Suprapubic skin (tissue), 4 donors: ENCODE measurements around the gene RAPGEF5. TPM values are rescaled to one million over a fixed set of nuclear protein-coding genes. Genes with fewer than 3 reads are reported as not detected.

ENCODE experiments used
- DNase-seq, 2 donors: peaks; one replicate each; pipeline ENCODE4 v3.0.0-alpha.2; 2019; ENCODE audit warnings: low spot score in 2 of 2
- H3K27ac ChIP-seq: fragments of 200-600 bp; sonication (generic); one replicate; pipeline ENCODE4 v1.5.1; 2019
- H3K27me3 ChIP-seq: fragments of 200-600 bp; sonication (generic); one replicate; pipeline ENCODE4 v1.5.1; 2019
- H3K36me3 ChIP-seq: fragments of 200-600 bp; sonication (generic); one replicate; pipeline ENCODE4 v1.5.1; 2019
- H3K4me1 ChIP-seq: fragments of 200-600 bp; sonication (generic); one replicate; pipeline ENCODE4 v1.5.1; 2019
- H3K4me3 ChIP-seq: fragments of 200-600 bp; sonication (generic); one replicate; pipeline ENCODE4 v1.5.1; 2019; ENCODE audit warnings: mild to moderate bottlenecking
- H3K9me3 ChIP-seq: fragments of 200-600 bp; sonication (generic); one replicate; pipeline ENCODE4 v1.5.1; 2019
- CTCF ChIP-seq, 2 donors: fragments of 200-600 bp in 1 of 2; fragments of 450-650 bp in 1 of 2; sonication (generic) in 1 of 2; IDR thresholded peaks; one replicate each; pipeline ENCODE4 v1.5.1; 2016 to 2019; ENCODE audit warnings: antibody characterized with exemption in 2 of 2, mild to moderate bottlenecking in 1 of 2, moderate library complexity in 1 of 2
- EP300 ChIP-seq: sonication (generic); formaldehyde crosslinking; IDR thresholded peaks from one replicate; pipeline ENCODE4 v1.6.1; 2017; ENCODE audit warnings: antibody characterized with exemption
- POLR2A ChIP-seq, 2 donors: fragments of 450-650 bp; IDR thresholded peaks; one replicate each; pipeline ENCODE4 v1.6.1; 2017; ENCODE audit warnings: antibody characterized with exemption in 2 of 2, mild to moderate bottlenecking in 2 of 2, moderate library complexity in 2 of 2
- POLR2AphosphoS5 ChIP-seq, 3 donors: sonication (generic); formaldehyde crosslinking; IDR thresholded peaks; one replicate each; pipeline ENCODE4 v1.6.1; 2017; ENCODE audit warnings: antibody characterized with exemption in 3 of 3
- WGBS: methylation state at CpG from one replicate; pipeline ENCODE4 v1.1.5; 2018; 5-methylcytosine and 5-hydroxymethylcytosine counted together
- total RNA-seq, 4 donors: library from RNA; depleted of rRNA; stranded (reverse); fragments of >200 nt; gene quantifications; one replicate each; pipeline ENCODE4 v1.1.0, GENCODE V29; 2016

RAPGEF5 gene
- total RNA-seq, 4 donors from 2014 or later, result 22.6 to 88.5 (median 26.9) TPM

GRCh38 chr7:22219036-22219435, 137.9 kb downstream of the RAPGEF5 start:
- WGBS, result 50% methylated on average over 4 of the region's 4 CpGs

GRCh38 chr7:22216832-22217475, 140.0 kb downstream of the RAPGEF5 start:
- Histone ChIP-seq H3K27ac (no peak overlapping the region), H3K4me1 (peaks cover 15% of the 10 kb centered on the region)
- 50% methylated on average over 4 of the region's 4 CpGs for WGBS

More at GRCh38 chr7:22219036-22219435, 137.9 kb downstream of the RAPGEF5 start:
- H3K9me3 ChIP-seq, result no peaks in the 10 kb centered on the region
- no peaks in the 10 kb centered on the region for H3K27me3 ChIP-seq
- TF ChIP-seq EP300 (no peak), CTCF (IDR thresholded peaks at IDR 0.05) (no peak), POLR2AphosphoS5 (IDR thresholded peaks at IDR 0.05) (no peak)
- peaks cover 15% of the 10 kb centered on the region for H3K4me1 ChIP-seq
- DNase-seq, result no peak
- peak overlapping the region; percentile 49 for H3K27ac ChIP-seq
- H3K4me3 ChIP-seq, result peak overlapping the region; percentile 24
- H3K36me3 ChIP-seq, result no peaks in the 10 kb centered on the region

GRCh38 chr7:22216309-22216708, 140.6 kb downstream of the RAPGEF5 start:
- H3K4me1 ChIP-seq, result peaks cover 15% of the 10 kb centered on the region
- H3K4me3 ChIP-seq, result no peak overlapping the region

More at GRCh38 chr7:22216832-22217475, 140.0 kb downstream of the RAPGEF5 start:
- Histone ChIP-seq H3K4me3 (no peak overlapping the region), H3K36me3 (no peaks in the 10 kb centered on the region), H3K27me3 (no peaks in the 10 kb centered on the region), H3K9me3 (no peaks in the 10 kb centered on the region)
- no peak for DNase-seq
- TF ChIP-seq EP300, result no peak
- TF ChIP-seq POLR2A (IDR thresholded peaks at IDR 0.05), result no peak
- TF ChIP-seq CTCF (IDR thresholded peaks at IDR 0.05), result no peak
- no peak for TF ChIP-seq POLR2AphosphoS5 (IDR thresholded peaks at IDR 0.05)

DNA sequence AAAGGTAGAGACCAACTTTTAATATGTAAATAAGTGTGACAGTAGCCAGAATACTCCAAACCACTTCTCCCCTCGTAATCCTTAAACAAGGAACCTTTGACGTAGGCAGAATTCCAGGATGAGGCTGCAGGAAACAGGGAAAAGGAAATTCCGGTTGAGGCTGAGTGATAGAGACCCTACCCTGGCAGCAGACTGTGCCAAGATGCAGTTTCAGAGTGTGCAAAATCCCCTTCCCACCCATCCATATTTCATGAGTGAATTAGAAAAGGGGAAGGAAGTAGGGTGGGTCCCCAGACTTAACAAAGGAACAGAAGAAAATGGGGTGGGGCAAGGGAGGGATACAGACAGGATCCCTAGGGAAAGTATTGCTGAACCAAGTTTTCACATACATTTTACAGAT, 143.0 kb downstream of the RAPGEF5 start:
- no peaks in the 10 kb centered on the region for H3K36me3 ChIP-seq
- H3K9me3 ChIP-seq, result no peaks in the 10 kb centered on the region
- H3K27ac ChIP-seq, result no peak overlapping the region
- no peaks in the 10 kb centered on the region for H3K27me3 ChIP-seq
- TF ChIP-seq EP300, result no peak
- TF ChIP-seq POLR2A (IDR thresholded peaks at IDR 0.05), result no peak
- no peak for TF ChIP-seq POLR2AphosphoS5 (IDR thresholded peaks at IDR 0.05)
- TF ChIP-seq CTCF (IDR thresholded peaks at IDR 0.05), result no peak
- no peak overlapping the region for H3K4me3 ChIP-seq
- H3K4me1 ChIP-seq, result peaks cover 22% of the 10 kb centered on the region
- 59% methylated on average over 3 of the region's 3 CpGs for whole genome bisulfite sequencing
- no peak for DNase-seq

More at GRCh38 chr7:22216309-22216708, 140.6 kb downstream of the RAPGEF5 start:
- TF ChIP-seq POLR2AphosphoS5 (IDR thresholded peaks at IDR 0.05), result no peak
- TF ChIP-seq POLR2A (IDR thresholded peaks at IDR 0.05), result no peak
- TF ChIP-seq CTCF (IDR thresholded peaks at IDR 0.05), result no peak
- no peak for TF ChIP-seq EP300
- 64% methylated on average over 1 of the region's 1 CpG for WGBS
- Histone ChIP-seq H3K27me3 (no peaks in the 10 kb centered on the region), H3K36me3 (no peaks in the 10 kb centered on the region), H3K9me3 (no peaks in the 10 kb centered on the region), H3K27ac (no peak overlapping the region)
- DNase-seq, result no peak

- H3K36me3 ChIP-seq, result no peaks in the 10 kb centered on the region
- no peaks in the 10 kb centered on the region for H3K9me3 ChIP-seq
- WGBS, result 63% methylated on average over 2 of the region's 2 CpGs
- H3K4me3 ChIP-seq, result no peak overlapping the region
- no peaks in the 10 kb centered on the region for H3K27me3 ChIP-seq
- H3K4me1 ChIP-seq, result peaks cover 28% of the 10 kb centered on the region
- TF ChIP-seq CTCF (IDR thresholded peaks at IDR 0.05) (no peak), EP300 (no peak), POLR2A (IDR thresholded peaks at IDR 0.05) (no peak), POLR2AphosphoS5 (IDR thresholded peaks at IDR 0.05) (no peak)
- no peak overlapping the region for H3K27ac ChIP-seq
- DNase-seq, result no peak
Observed at GRCh38 chr7:22213081-22213480, 143.9 kb downstream of the RAPGEF5 start.
